Prostate gland (tissue), 2 donors: ENCODE data around the gene APOO. TPM values are rescaled to one million over a fixed set of nuclear protein-coding genes. Genes with fewer than 3 reads are reported as not detected.

ENCODE experiments used
- DNase-seq: peaks from one replicate; pipeline ENCODE4 v3.0.0-alpha.2; 2019; ENCODE audit warnings: low spot score
- H3K27ac ChIP-seq, 2 donors: fragments of 200-600 bp; sonication (generic); 2 replicates each; pipeline ENCODE4 v1.5.1; 2017 to 2019
- H3K27me3 ChIP-seq: fragments of 200-600 bp; sonication (generic); replicated peaks from 2 replicates; pipeline ENCODE4 v1.5.1; 2019; ENCODE audit not compliant: insufficient read depth
- H3K36me3 ChIP-seq, 2 donors: fragments of 200-600 bp; sonication (generic); 1 replicate in 1 of 2; 2 replicates in 1 of 2; pipeline versions ENCODE4 v1.5.1 to v1.8.1; 2017 to 2019
- H3K4me1 ChIP-seq: fragments of 200-600 bp; sonication (generic); replicated peaks from 2 replicates; pipeline ENCODE4 v1.5.1; 2019
- H3K4me3 ChIP-seq, 2 donors: fragments of 200-600 bp; sonication (generic); 2 replicates each; pipeline ENCODE4 v1.5.1; 2017 to 2019
- H3K9me3 ChIP-seq: fragments of 200-600 bp; sonication (generic); 2 replicates; pipeline ENCODE4 v1.5.1; 2017
- POLR2A ChIP-seq: fragments of 450-650 bp; IDR thresholded peaks from one replicate; pipeline ENCODE4 v1.6.1; 2016; ENCODE audit warnings: antibody characterized with exemption, mild to moderate bottlenecking
- POLR2AphosphoS5 ChIP-seq: sonication (generic); formaldehyde crosslinking; IDR thresholded peaks from one replicate; pipeline ENCODE4 v1.6.1; 2017; ENCODE audit warnings: antibody characterized with exemption
- WGBS: methylation state at CpG from one replicate; pipeline ENCODE4 v1.1.5; 2018; 5-methylcytosine and 5-hydroxymethylcytosine counted together
- intact Hi-C: fragments of 100-400 bp; cut with DNase I; formaldehyde crosslinking; loops from one replicate; pipeline ENCODE4 v1.14.2; 2022
- total RNA-seq, 2 donors: library from RNA; depleted of rRNA; stranded (reverse); fragments of >200 nt; gene quantifications; one replicate each; pipeline ENCODE4 v1.1.0, GENCODE V29; 2016
- TF ChIP-seq, protein P1 (sequence below), 4 experiments: fragments of 200-600 bp in 2 of 4; fragments of 450-650 bp in 2 of 4; sonication (generic) in 2 of 4; IDR thresholded peaks; 1 replicate in 3 of 4; 2 replicates in 1 of 4; pipeline ENCODE4 v1.5.1; 2016 to 2019; ENCODE audit warnings: antibody characterized with exemption in 4 of 4, mild to moderate bottlenecking in 2 of 4, moderate library complexity in 2 of 4

APOO gene
- total RNA-seq, 2 donors from 2014 or later: 12.3 to 17.3 TPM

GRCh38 chrX:23795221-23795620 is 112.5 kb downstream of the APOO start:
- WGBS: 26% methylated on average over 8 of the region's 8 CpGs
- intact Hi-C loops: no loop called here
- H3K27me3 ChIP-seq: no peaks in the 10 kb centered on the region

DNA sequence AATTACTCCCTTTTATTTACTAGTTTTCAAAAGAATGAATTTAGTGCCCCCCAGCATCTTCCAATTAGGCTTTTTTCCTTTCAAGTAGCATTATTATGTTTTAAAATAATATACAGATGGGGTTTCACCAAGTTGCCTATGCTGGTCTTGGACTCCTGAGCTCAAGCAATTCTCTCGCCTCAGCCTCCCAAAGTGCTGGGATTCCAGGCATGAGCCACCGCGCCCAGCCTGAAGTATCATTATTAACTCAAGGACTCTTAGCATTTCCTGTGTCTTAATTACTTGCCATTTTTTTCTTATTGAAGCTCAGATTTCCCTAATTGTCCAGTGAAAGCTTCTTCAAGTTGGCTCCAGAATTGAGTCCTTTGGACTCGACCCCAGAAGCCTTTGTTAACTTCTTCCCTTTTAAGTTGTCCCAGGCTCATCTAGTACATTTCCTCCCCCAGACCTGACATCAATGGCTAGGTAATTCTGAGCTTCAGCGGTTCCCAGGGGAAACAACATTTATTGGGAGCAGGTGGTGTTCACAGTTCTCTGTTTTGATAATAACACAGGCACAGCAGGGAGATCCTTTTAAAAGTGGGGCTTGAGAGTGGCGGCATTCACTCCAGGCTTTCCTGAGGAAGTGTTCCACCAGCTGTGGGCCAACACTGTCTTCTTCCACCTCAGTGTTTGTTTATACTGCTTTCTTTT is 114.7 kb downstream of the APOO start:
- Histone ChIP-seq H3K27ac (peak overlapping the region; percentile 8 to 33), H3K36me3 (no peaks in the 10 kb centered on the region), H3K4me3 (no peak overlapping the region), H3K9me3 (no peaks in the 10 kb centered on the region), H3K4me1 (no peaks in the 10 kb centered on the region), H3K27me3 (no peaks in the 10 kb centered on the region)
- TF ChIP-seq POLR2AphosphoS5 (no peak), POLR2A (no peak)
- TF ChIP-seq, protein P1, sequence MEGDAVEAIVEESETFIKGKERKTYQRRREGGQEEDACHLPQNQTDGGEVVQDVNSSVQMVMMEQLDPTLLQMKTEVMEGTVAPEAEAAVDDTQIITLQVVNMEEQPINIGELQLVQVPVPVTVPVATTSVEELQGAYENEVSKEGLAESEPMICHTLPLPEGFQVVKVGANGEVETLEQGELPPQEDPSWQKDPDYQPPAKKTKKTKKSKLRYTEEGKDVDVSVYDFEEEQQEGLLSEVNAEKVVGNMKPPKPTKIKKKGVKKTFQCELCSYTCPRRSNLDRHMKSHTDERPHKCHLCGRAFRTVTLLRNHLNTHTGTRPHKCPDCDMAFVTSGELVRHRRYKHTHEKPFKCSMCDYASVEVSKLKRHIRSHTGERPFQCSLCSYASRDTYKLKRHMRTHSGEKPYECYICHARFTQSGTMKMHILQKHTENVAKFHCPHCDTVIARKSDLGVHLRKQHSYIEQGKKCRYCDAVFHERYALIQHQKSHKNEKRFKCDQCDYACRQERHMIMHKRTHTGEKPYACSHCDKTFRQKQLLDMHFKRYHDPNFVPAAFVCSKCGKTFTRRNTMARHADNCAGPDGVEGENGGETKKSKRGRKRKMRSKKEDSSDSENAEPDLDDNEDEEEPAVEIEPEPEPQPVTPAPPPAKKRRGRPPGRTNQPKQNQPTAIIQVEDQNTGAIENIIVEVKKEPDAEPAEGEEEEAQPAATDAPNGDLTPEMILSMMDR (IDR thresholded peaks at IDR 0.05): no peak
- intact Hi-C loops: no loop called here
- WGBS: 42% methylated on average over 6 of the region's 6 CpGs
- DNase-seq: no peak

More at GRCh38 chrX:23795221-23795620, 112.5 kb downstream of the APOO start:
- Histone ChIP-seq H3K4me1 (no peaks in the 10 kb centered on the region), H3K4me3 (no peak overlapping the region), H3K27ac (peak overlapping the region in 1 of 2 donors; percentile 80), H3K36me3 (no peaks in the 10 kb centered on the region), H3K9me3 (no peaks in the 10 kb centered on the region)
- TF ChIP-seq, protein P1 (IDR thresholded peaks at IDR 0.05): no peak
- TF ChIP-seq POLR2A (no peak), POLR2AphosphoS5 (no peak)
- no peak for DNase-seq

- WGBS: 91% methylated on average over 11 of the region's 11 CpGs
- Histone ChIP-seq H3K4me1 (no peaks in the 10 kb centered on the region), H3K9me3 (no peaks in the 10 kb centered on the region), H3K36me3 (no peaks in the 10 kb centered on the region), H3K27me3 (no peaks in the 10 kb centered on the region), H3K4me3 (no peak overlapping the region), H3K27ac (no peak overlapping the region)
- intact Hi-C loops: no loop called here
- TF ChIP-seq POLR2AphosphoS5: no peak
- TF ChIP-seq, protein P1 (IDR thresholded peaks at IDR 0.05): no peak
- no peak for TF ChIP-seq POLR2A
- no peak for DNase-seq
Measured at GRCh38 chrX:23790155-23790497, 117.6 kb downstream of the APOO start.

DNA sequence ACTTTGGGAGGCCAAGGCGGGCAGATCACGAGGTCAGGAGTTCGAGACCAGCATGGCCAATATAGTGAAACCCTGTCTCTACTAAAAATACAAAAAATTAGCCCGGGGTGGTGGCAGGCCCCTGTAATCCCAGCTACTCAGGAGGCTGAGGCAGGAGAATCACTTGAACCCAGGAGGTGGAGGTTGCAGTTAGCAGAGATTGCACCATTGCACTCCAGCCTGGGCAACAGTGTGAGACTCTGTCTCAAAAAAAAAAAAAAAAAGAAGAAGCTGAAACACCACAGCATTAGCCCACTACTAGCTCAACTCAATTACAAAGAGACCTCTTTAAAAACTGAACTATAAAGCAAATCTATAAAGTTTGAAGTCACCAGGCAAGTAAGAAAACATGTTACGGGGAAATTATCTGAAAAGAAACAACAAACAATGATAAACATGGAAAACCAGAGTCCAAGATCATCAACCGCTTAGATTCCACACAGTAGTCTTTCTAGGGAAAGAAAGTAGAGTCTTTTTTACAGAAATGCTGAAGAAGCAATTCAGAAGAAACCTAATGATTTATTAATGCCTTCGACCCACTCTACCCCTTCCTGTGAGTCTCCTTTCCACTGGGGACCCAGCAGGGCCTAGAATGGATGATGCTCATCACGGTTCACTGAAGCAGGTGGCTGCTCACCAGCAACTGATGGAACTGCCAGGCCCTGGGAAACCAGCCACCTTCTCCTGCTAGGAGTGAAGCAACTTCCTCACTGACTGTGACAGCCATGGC is 118.2 kb downstream of the APOO start:
- Histone ChIP-seq H3K4me3 (no peak overlapping the region), H3K36me3 (no peaks in the 10 kb centered on the region), H3K27me3 (no peaks in the 10 kb centered on the region), H3K9me3 (no peaks in the 10 kb centered on the region), H3K4me1 (no peaks in the 10 kb centered on the region), H3K27ac (no peak overlapping the region)
- intact Hi-C loops: loop anchor here (10.0 kb wide), 1 partner anchor 235 kb away; the partner anchor contains the start of gene KLHL15
- no peak for DNase-seq
- TF ChIP-seq POLR2A (no peak), POLR2AphosphoS5 (no peak)
- TF ChIP-seq, protein P1 (IDR thresholded peaks at IDR 0.05): no peak
- WGBS: 80% methylated on average over 8 of the region's 8 CpGs
